Bronchial epithelial cell (primary cell): Measurements from ENCODE around the gene PDGFC. TPM values are rescaled to one million over a fixed set of nuclear protein-coding genes. Genes with fewer than 3 reads are reported as not detected.
A peak's percentile ranks its signal among the peaks of the same experiment; 100 is the strongest.

ENCODE experiments used
- DNase-seq: peaks from one replicate; pipeline ENCODE4 v3.0.0-alpha.2; 2010; ENCODE audit warnings: low read depth
- FAIRE-seq: peaks from 2 replicates; lab custom pipeline; 2011; peaks lifted over from hg19 to GRCh38; lab: Jason Lieb, UNC
- H3K27me3 ChIP-seq: 2 replicates; pipeline ENCODE4 v1.5.1; 2011; ENCODE audit warnings: low read length; ENCODE audit not compliant: control insufficient read depth, insufficient read depth
- H3K36me3 ChIP-seq: 2 replicates; pipeline ENCODE4 v1.5.1; 2011; ENCODE audit warnings: low read length; ENCODE audit not compliant: control insufficient read depth, insufficient read depth
- H3K4me3 ChIP-seq: 2 replicates; pipeline ENCODE4 v1.5.1; 2011; ENCODE audit warnings: mild to moderate bottlenecking, low read depth, low read length, control low read depth
- total RNA-seq: library from RNA; depleted of rRNA; stranded (reverse); fragments of >200 nt; gene quantifications from 2 replicates; pipeline ENCODE4 v1.2.1, GENCODE V29; 2014
- TF ChIP-seq, protein P1 (sequence below): IDR thresholded peaks from 2 replicates; pipeline ENCODE4 v1.5.1; 2011; ENCODE audit warnings: mild to moderate bottlenecking, moderate library complexity, low read length, control low read depth, inconsistent platforms; ENCODE audit not compliant: insufficient read depth, severe bottlenecking

Gene PDGFC
- total RNA-seq, 1 donor from 2014 or later = 38.7 TPM

DNA sequence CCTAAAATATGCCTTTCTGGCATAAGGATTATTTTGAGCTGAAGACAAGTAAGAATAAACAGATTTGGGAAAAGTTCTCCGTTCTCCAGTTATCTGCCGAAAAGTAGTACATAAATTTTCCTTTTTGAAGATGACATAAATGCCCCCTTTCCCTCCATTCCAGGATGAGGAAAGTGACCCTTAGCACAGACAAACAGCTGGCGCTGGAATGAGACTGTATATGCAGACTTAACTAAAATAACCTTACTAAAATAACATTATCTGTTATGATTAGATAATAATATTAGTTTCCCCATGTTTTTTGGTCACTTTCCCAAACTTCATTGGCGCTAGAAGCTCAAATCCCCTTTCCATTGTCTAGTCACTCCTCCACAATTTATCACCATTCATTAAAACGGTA is 21.5 kb downstream of the PDGFC start:
- H3K27me3 ChIP-seq = no peaks in the 10 kb centered on the region
- peaks cover 1% of the 10 kb centered on the region for H3K36me3 ChIP-seq
- no peak overlapping the region for H3K4me3 ChIP-seq
- DNase-seq (no peak), FAIRE-seq (no peak)
- TF ChIP-seq, protein P1, sequence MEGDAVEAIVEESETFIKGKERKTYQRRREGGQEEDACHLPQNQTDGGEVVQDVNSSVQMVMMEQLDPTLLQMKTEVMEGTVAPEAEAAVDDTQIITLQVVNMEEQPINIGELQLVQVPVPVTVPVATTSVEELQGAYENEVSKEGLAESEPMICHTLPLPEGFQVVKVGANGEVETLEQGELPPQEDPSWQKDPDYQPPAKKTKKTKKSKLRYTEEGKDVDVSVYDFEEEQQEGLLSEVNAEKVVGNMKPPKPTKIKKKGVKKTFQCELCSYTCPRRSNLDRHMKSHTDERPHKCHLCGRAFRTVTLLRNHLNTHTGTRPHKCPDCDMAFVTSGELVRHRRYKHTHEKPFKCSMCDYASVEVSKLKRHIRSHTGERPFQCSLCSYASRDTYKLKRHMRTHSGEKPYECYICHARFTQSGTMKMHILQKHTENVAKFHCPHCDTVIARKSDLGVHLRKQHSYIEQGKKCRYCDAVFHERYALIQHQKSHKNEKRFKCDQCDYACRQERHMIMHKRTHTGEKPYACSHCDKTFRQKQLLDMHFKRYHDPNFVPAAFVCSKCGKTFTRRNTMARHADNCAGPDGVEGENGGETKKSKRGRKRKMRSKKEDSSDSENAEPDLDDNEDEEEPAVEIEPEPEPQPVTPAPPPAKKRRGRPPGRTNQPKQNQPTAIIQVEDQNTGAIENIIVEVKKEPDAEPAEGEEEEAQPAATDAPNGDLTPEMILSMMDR = no peak

DNA sequence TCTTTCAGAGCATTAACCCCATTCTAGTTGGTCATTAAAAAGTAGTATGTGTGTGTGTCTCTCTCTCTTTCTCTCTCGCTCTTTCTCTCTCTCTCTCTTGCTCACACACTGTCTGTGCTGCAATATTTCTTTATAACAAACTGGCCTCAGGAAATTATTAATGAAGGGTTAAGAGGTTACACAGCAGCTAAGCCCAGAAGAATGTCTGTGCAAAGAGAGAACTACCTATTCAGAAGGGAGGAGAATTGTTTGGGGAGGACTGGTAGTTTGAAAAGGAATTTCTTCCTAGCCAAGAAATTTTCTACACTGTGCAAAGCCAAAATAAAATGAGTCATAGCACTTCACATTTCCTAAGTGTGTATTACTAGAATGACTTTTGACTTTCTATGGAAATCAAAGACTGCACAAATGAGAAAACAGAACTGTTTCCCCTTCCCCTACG is 22.2 kb downstream of the PDGFC start:
- FAIRE-seq (no peak), DNase-seq (peak; percentile 93)
- TF ChIP-seq, protein P1 = no peak
- H3K36me3 ChIP-seq = no peaks in the 10 kb centered on the region
- H3K4me3 ChIP-seq = no peak overlapping the region
- H3K27me3 ChIP-seq = no peaks in the 10 kb centered on the region

- Histone ChIP-seq H3K27me3 (no peaks in the 10 kb centered on the region), H3K4me3 (no peak overlapping the region), H3K36me3 (no peaks in the 10 kb centered on the region)
- FAIRE-seq (no peak), DNase-seq (no peak)
- TF ChIP-seq, protein P1 = no peak
Observed at GRCh38 chr4:156948738-156949137, 22.9 kb downstream of the PDGFC start.

DNA sequence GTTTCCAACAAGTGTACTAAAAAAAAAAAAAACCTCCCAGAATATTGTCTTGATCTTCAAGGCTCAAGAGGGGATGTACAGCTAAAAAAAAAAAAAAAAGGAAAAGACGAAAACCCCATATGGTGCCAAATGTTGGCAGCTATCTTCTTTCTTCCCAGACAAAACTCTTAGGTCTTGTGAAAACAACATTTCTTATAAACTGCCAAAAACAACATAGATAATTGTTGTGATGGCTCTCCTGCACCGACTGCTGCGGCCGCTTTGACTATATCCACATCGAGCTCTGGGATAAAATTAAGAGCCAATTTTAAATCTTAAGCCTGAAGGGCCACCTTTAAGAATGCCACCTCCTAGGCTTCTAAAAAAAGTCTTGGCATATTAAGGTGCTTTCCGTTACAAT is 23.5 kb downstream of the PDGFC start:
- no peaks in the 10 kb centered on the region for H3K36me3 ChIP-seq
- no peak overlapping the region for H3K4me3 ChIP-seq
- FAIRE-seq (no peak), DNase-seq (no peak)
- H3K27me3 ChIP-seq = no peaks in the 10 kb centered on the region
- TF ChIP-seq, protein P1 = no peak

- TF ChIP-seq, protein P1 = no peak
- H3K4me3 ChIP-seq = no peak overlapping the region
- DNase-seq (peak; percentile 99), FAIRE-seq (peak; percentile 13)
- no peaks in the 10 kb centered on the region for H3K27me3 ChIP-seq
- no peaks in the 10 kb centered on the region for H3K36me3 ChIP-seq
Observed at GRCh38 chr4:156946516-156947424, 24.8 kb downstream of the PDGFC start.
